ENCODE results near the gene TAS1R2.
A peak's percentile ranks its signal among the peaks of the same experiment; 100 is the strongest.
"Not testable (repeated sequence)": the region's sequence is repeated elsewhere in the genome, so short reads cannot be mapped to it uniquely, and the experiment has no call there.

Gene TAS1R2

DNA sequence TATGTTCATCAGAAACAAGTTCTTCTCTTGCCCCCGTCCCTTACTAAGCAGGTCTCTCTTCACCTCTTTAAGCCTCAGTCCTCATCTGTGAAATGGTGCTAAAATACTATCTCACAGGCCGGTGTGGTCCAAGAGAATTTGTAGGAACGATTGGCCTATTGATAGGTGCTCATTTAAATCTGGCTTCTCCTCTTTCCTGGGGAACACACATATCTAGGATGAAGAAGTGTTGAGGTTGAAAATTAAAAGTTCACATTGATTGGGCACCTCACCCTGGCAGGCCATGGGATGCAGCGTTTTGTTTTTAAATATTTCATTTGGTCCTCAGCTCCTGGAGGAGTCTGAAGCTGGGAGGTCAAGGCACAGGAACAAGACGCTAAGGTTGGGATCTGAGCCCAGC, 8.9 kb upstream of the TAS1R2 start:
- DNase-seq, result no peak

DNA sequence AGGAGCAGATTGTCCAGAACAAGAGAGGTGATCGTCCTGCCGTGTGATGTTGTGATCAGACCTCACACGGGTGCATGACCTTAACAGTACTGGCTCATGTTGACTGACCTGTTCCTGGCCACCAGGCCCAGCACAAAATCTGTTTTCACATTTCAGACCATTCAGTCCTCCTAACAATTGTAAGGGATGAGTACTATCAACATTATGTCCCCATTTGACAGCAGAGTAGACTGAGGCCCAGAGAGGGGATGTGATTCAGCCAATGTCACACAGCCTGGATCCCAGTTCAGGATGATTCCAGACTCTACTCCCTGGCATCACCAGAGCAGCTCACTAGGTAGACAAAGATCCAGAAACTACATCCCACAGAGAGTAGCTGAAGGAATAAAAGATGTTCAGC, 7.4 kb upstream of the TAS1R2 start:
- DNase-seq, result no peak

DNA sequence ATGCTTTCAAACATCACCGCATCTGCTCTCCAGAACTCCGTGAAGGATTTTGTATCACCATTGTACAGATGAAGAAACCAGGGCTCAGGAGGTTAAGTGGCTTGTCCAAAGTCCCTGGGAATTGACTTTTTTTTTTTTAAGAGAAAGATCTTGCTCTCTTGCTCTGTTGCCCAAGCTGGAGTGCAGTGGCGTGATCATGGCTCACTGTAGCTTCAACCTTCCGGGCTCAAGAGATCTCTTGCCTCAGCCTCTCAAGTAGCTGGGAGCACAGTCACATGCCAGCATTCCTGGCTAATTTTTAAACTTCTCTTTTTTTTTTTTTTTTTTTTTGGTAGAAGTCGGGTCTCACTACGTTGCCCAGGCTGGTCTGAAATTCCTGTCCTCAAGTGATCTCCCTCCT, 6.9 kb upstream of the TAS1R2 start:
- DNase-seq, result no peak

DNA sequence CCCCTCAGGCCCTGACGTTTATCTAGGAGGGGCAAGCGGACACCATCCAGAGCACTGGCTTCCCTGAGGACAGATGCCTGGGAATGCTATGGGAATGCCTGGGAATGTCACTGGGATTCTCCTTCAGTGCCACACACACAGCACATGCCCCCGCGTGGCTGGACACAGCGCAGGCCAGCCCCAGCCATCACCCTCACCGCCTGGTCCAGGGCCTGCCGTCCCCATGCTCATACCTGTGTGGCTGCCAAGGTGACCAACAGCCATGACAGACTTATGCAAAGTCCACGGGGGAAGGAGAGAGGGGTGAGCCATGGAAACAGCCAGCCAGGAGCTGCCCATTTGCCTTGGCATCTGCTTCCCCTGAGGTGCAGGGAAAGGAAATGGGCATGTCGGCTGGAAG, 5.7 kb upstream of the TAS1R2 start:
- no peak for DNase-seq

DNA sequence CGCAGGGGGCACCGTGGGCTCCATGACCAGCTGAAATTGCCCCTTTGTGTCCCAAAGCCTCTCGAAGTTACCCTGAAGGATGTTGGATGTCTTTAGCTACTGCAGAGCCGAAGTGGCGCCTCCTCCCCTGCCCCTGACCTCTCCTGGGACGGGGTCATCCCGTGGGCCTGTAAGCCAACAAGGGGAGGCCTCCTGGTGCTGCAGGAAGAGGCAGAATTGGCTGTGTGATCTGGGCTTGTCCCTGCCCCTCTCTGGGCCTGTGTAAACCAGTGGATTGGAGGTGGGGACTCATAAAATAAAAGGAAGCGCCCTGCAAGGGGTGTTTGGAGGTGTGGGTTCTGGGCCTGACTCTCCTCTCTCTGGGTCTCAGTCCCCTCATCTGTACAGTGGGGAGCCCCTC, 2.1 kb upstream of the TAS1R2 start:
- DNase-seq, result no peak

DNA sequence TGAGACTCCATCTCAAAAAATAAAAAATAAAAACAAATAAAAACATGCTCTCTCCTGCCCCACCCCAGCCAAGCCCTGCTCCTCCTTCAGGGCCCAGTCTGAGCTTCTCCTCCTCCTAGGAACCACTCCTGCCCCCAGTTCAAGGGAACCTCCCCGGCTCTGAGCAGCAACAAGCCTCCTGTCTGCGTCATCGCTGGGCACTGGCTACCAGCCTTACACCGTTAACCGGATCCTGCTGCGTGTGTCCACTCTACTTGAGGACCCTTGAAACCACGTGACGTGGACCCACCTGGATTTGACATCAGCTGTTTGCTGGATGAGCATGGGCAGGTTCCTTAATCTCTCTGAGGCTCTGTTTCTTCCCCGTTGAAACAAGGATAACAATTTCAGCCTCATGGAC, 1.6 kb upstream of the TAS1R2 start:
- no peak for DNase-seq

DNA sequence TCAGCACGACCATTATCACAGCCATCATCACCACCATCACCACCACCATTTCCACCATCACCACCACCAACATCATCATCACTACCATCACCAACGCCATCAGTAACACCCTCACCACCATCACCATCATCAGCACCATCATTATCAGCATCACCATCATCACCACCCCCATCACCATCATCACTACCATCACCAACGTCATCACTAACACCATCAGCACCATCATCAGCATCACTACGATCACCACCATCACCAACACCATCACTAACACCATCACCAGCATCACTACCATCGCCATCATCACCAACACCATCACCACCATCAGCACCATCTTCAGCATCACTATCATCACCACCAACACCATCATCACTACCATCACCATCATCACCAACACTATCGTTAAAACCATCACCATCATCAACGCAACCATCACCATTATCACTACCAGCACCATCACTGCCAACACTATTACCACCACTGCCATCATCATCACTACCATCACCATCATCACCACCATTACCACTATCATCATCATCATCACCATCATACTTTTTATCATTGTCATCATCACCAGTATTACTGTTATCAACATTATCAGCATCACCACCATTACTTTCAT, 1.3 kb downstream of the TAS1R2 start:
- DNase-seq, result no peak

DNA sequence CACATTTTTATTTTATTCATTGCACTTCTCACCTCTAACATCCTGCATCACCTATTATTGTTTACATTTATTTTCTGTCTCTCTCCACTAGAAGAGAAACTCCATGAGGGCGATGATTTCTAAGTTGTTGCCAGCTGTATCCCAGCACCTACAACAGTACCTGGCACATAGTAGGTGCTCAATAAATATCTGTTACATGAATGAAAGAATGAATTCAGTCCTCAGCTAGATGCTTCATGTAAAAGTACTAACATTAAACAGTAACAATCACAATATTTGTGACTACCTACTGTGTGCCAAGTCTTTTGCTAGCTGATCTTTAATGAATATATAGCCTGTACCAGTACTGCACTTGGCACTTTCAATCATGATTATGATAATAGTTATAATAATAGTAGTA, 3.0 kb downstream of the TAS1R2 start:
- no peak for DNase-seq

DNA sequence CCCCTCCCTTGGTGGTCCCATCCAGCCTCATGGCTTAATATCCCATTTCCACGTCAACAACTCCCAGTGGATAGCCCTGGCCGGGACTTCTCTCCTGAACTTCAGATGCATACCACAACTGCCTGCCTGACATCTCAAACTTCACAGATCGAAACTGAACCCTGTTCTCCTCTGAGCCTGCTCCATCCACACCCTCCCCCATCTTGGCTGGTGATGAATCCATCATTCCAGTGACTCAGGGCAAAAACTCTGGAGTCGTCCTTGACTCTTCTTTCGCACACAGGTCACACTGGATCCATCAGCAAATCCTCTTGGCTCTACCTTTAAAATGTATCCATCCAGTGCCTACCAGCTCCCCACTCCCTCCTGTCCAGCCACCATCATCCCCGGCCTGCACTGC, 3.9 kb downstream of the TAS1R2 start:
- DNase-seq, result no peak

DNA sequence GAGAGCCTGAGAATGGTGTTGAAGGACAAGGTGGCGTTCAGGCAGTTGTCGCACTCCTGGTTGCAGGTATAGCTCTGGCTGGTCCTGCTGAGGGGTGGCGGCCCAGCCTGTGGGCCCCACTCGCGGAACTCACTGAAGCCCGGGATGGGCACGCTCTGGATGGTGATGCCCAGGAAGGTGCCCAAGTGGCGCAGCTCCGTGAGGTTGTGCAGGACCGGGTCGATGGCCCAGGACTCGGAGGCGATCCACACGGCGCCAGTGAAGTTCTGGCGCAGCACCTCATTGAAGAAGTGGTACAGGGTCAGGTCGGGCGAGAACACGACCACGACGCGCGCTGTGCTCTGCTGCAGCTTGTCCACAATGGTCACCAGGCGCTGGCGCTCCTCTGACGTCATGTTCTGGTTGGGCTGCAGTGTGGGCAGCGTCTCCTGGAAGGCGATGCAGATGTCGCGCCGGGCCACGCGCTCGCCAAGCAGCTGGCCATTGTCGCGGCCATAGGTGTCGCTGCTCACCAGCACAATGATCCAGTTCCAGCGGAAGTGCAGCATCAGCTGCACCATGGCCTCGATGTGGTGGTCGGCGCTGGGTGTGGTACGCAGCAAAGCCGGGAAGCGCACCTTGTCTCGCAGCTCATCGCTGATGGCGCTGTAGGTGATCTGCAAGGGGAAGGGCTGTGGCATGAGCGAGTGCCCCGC, 5.0 kb downstream of the TAS1R2 start:
- DNase-seq, result no peak

DNA sequence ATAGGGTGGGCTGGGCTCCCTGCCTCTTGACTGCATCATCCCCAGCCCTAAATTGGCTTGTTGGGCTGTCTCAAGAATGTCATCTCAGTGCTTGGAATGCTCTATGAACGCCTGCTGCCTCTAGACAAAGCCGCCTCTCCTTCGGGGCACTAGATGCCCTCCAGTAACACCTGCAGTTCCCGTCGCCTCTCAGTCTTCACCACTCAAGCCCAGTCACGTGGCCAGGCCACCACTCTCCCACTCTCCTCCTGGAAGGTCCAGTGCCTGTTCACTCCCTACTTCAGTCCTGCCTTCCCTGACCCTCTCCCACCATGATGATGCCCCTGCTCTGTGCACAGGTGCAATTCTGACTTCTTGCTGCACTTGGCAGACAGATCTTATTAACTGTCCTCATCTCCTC, 7.0 kb downstream of the TAS1R2 start:
- no peak for DNase-seq

DNA sequence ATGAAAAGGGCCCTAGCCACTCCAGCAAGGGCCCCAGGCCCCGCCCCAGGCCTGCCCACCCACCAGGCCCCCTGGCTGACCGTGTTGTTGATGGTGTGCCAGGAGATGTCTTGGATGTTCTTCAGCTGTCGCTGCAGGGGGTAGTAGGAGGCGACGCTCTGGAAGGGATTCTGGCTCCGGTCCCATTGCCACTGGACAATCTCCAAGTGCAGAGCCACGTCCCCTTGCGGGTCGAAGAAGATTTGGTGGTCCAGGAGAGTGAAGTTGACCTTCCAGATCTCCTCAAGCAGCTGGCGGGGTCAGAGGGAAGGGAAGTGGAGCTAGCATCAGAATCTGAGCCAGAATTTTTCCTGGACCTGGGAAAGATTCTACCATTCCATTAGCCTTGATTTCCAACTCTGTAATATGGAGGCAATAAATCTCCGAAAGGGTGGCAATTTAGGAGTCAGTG, 10.2 kb downstream of the TAS1R2 start:
- DNase-seq, result no peak

DNA sequence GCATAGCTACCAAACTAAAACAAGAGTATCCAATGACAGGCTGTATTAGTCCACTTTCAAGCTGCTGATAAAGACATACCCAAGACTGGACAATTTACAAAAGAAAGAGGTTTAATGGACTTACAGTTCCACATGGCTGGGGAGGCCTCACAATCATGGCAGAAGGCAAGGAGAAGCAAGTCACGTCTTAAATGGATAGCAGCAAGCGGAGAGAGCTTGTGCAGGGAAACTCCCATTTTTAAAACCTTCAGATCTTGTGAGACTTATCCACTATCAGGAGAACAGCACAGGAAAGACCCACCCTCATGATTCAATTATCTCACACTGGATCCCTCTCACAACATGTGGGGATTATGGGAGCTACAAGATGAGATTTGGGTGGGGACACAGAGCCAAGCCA, 11.7 kb downstream of the TAS1R2 start:
- DNase-seq, result not testable (repeated sequence)

DNA sequence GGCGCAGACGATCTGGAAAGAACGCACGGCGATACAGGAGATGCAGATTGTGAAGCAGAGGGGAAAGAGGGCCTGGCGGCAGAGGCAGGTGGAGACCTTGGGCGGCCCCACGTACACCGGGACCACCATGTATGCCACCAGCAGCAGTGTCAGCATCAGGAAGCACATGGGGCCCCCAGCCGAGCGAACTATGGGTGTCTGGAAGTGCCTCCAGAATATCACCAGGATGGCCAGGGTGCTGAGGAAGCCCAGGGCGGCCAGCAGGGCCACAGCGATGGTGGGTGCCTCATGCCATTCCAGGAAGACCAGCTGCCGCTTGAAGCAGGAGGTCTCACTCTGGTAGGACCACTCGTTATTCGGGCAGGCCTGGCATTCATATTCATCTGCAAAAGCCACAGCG, 19.3 kb downstream of the TAS1R2 start:
- DNase-seq, result no peak

DNA sequence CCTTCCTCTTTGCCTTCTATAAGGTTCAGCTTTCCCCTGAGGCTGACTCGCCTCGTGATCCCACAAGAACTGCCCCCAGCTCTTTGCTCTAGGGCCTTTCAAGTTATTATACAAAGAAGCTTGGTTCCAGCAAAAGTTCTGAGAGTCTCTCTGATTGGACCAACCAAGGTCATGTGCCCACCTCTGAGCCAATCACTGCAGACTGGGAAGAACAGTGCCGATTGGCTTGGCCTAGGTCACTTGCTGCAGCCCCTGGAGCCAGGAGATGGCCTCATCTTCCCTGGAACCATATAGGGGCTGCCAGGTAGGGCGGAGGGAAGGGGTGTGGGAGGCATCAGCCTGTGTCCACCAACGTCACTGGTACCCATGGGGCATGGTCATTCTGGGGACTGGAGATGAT, 22.8 kb downstream of the TAS1R2 start:
- no peak for DNase-seq

DNA sequence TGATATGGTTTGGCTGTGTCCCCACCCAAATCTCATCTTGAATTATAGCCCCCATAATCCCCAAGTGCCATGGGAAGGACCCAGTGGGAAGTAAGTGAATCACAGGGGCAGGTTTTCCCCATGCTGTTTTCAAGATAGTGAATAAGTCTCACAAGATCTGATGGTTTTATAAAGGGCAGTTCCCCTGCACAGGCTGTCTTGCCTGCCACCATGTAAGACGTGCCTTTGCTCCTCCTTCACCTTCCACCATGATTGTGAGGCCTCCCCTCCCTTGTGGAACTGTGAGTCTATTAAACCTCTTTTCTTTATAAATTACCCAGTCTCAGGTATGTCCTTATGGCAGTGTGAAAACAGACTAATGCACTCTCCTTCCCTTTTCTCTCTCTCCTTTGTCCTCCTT, 27.1 kb downstream of the TAS1R2 start:
- not testable (repeated sequence) for DNase-seq

DNA sequence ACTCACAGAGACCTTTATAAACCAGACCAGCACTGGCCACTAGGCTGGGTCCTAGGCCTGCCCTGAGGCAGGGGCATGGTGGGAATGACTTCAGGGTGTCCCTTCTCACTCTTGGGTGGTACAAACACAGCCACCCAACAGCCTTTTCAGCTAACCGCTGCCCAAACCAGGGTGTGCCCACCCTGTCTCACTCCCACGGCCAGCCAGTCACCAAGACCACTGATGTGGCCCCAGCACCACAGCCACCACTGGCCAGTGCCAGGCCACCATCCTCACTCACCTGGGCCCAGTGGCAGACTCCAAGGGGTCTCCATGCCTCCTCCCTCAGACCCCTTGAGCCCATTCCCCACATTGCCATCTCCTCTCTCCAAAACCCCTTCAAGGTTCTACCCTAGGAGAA, 27.8 kb downstream of the TAS1R2 start:
- no peak for DNase-seq

DNA sequence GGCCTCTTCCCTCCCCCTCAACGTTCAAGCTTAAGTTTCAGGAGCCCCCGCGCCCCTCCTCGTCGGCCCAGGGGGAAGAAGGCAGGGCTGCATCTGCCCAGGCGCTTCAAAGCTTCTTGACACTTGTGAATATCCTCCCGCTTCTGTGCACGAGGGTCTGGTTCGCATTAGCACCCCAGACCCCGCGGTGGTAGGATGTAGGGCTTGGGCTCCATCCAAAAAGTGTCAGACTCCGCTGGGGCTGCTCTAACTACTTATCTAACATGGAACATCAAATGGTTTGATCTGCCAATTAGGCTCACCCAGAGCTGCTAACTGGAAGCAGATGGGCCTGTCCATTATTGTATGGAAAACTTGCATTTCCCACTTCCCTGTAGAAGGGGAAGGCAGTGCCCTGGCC, 28.9 kb downstream of the TAS1R2 start:
- no peak for DNase-seq

DNA sequence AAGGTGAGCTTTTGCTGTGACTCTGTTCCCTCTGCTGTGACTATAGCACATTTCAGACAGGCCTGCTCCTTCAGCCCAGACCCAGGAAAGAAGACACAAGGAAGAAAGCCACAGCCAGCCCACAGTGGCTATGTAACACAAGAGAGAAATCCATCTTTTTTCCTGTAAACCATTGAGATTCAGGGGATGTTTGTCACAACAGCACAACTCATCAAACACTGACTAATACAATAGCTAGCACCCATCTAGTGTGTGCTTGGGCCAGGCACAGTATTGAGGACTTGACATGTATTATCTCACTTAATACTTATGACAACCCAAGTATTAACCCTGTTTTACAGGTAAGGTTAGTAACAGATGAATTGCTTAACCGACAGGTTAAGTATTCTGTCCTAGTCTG, 29.8 kb downstream of the TAS1R2 start:
- no peak for DNase-seq

DNA sequence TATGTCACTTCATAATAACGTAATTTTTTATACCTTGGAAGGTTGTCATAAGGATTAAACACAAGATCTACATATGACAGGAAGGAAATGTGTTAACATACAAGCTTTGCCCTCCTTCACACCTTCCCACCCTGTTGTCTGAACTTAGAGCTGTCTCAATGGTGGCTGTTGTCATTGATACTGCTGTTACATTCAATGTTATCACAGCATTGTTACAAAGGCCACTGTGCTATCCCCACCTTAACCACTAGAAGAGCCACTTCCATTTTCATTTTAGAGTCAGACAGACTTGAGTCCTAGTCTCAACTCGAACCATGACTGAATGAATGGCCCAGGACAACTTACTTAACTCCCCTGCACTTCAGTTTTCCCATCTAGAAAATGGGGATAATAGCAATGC, 31.2 kb downstream of the TAS1R2 start:
- peak; percentile 3 for DNase-seq

DNA sequence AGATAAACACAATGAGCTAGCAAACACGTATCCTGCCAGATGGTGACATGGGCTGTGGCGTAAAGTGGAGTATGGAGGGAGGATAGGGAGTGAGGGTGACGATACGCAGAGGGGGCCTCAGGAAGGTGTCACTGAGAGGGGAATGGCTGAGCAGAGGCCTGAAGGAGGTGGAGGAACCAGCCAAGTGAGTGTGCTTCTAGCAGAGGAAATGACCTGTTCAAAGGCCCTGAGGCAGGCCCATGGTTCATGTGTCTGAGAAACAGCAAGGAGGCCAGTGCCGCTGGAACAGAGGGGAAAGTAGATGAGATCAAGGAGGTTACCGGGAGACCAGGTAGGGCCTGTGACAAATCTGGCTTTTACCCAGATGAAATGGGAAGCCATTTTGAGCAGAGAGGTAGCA, 36.0 kb downstream of the TAS1R2 start:
- DNase-seq, result no peak

DNA sequence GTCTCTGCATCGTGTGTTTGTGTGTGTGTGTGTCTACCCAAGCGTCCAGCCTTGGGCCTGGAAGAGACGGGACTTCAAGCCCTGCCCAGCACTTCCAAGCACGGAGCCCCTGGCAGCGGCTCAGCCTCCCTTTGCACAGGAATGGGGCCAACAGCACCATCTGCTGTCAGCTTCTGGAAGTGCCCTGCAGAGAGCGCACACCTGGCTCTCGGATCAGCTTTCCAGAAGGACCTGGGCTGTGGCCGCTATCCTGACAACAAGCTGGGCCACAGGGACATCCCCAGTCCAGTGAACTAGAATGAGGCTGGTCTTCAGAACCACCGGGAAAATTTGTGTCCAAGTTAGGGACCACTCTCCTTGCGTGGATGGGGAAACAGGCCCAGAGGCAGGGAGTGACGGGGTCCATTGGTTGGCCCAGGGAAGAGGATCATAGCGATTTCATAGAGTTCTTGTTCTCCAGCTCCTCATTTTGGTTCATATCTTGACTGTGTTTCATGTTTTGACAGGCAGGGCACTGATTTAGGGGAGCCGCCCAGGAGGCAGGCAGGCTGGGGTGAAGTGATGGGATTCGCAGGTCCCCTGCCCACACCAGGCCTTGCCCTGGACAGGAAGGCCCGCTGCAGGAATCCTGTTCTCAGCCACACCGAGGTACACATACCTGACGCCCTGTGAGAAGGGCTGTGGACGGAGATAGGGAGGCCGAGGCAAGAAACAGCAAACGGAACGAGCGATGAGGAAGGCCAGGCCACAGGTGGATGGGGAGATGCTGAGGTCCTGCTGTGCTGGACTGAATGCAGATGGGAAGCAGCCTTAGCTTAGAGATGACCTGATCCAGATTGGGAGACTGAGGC, 38.4 kb downstream of the TAS1R2 start:
- DNase-seq, result peak; percentile 37

DNA sequence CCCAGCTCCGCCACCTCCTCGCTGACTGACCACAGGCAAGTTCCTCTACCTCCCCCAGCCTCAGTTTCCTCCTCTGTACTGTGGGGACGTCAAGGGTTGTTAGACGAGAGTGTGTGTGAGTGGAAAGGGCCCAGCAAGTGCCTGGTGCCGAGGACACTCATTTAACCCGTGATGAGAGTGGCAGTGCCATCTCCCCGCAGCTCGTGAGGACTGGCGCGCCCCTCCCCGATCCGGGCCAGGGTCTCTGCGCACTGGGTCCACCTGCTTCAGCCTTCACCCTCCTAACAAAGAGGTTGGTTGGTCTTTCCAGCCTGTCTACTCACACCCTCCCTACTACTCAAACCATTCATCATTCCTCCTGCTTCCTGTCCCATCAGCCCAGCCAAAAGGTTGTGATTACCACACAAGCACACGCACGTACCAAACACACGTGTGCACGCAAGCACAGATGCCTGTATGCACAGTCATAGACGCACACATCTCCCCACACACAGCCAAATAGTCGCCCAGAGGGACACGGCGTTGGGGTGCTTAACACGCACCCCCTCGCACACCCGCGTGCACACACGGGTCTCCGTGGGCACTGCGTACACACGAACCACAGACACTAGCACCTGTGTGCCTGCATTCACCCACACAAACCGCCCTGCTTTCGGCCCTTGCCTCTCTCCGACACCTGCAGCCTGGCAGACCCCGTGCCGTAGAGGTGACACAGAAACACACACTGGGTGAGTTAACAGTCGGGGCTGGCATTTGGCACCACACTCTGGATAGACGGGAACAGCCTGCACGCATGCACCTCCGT, 39.3 kb downstream of the TAS1R2 start:
- DNase-seq, result no peak
